ENCODE data around the gene MACROD2. TPM values are rescaled to one million over a fixed set of nuclear protein-coding genes. Genes with fewer than 3 reads are reported as not detected.

The MACROD2 gene
- total RNA-seq, 1 experiment from 2014 or later, result 1.6 TPM

- Histone ChIP-seq H2BK12ac (ENCODE audit: insufficient read length, low read depth, low read length) (no peak overlapping the region), H3K9me3 (ENCODE audit: control insufficient read depth, low read depth, low read length) (no peaks in the 10 kb centered on the region), H3T11ph (ENCODE audit: low read length) (no peak overlapping the region), H2BK5ac (ENCODE audit: insufficient read length, low read length) (no peak overlapping the region), H3K79me1 (ENCODE audit: insufficient read depth, low read depth, low read length, poor library complexity, severe bottlenecking) (no peaks in the 10 kb centered on the region), H4K8ac (replicated peaks; ENCODE audit: insufficient read length, low read depth, low read length) (no peak overlapping the region), H3K4me1 (ENCODE audit: insufficient read depth, low read length) (peaks cover 11% of the 10 kb centered on the region; the same call in 1 of the 2 replicates), H3K27me3 (ENCODE audit: insufficient read depth, low read length) (no peaks in the 10 kb centered on the region), H4K5ac (ENCODE audit: insufficient read length, low read depth, low read length) (no peak overlapping the region), H3K56ac (ENCODE audit: insufficient read length, low read depth, low read length) (no peak overlapping the region), H3K79me2 (ENCODE audit: insufficient read depth, low read length) (no peaks in the 10 kb centered on the region), H3K14ac (ENCODE audit: insufficient read depth, low read length) (no peak overlapping the region), H3K4ac (ENCODE audit: low read depth, low read length) (no peak overlapping the region), H3K4me2 (ENCODE audit: insufficient read depth, insufficient read length, low read length) (no peak overlapping the region), H4K20me1 (ENCODE audit: control insufficient read depth, insufficient read depth, insufficient read length) (peaks cover 3% of the 10 kb centered on the region), H3K23me2 (ENCODE audit: insufficient read length, low read depth, low read length, poor library complexity, severe bottlenecking) (no peaks in the 10 kb centered on the region), H3K27ac (ENCODE audit: insufficient read length, low read depth, low read length) (no peak overlapping the region), H3K9ac (ENCODE audit: extremely low read depth, insufficient read length, low read length) (no peak overlapping the region), H2BK120ac (ENCODE audit: low read depth, low read length, poor library complexity, severe bottlenecking) (no peak overlapping the region), H3K23ac (ENCODE audit: insufficient read length, low read depth, low read length) (no peak overlapping the region), H2AFZ (ENCODE audit: low read length) (no peak overlapping the region), H2AK5ac (ENCODE audit: insufficient read length, low read length) (no peak overlapping the region), H3K18ac (ENCODE audit: insufficient read length, low read depth, low read length) (no peak overlapping the region), H2BK20ac (ENCODE audit: low read depth, low read length, poor library complexity, severe bottlenecking) (no peak overlapping the region), H2BK15ac (ENCODE audit: low read depth, low read length) (no peak overlapping the region), H4K91ac (ENCODE audit: insufficient read length, low read depth, low read length) (no peak overlapping the region)
- DNase-seq, result no peak
- H3K27ac Mint-ChIP-seq, result no peak overlapping the region
- H3K36me3 Mint-ChIP-seq (ENCODE audit: insufficient read depth in 1 of 3, low read depth in 3 of 3), result peaks cover 0 to 6% (median 6%) of the 10 kb centered on the region in 3 experiments; a peak in 3 of 7 replicates
- TF ChIP-seq, protein P1, sequence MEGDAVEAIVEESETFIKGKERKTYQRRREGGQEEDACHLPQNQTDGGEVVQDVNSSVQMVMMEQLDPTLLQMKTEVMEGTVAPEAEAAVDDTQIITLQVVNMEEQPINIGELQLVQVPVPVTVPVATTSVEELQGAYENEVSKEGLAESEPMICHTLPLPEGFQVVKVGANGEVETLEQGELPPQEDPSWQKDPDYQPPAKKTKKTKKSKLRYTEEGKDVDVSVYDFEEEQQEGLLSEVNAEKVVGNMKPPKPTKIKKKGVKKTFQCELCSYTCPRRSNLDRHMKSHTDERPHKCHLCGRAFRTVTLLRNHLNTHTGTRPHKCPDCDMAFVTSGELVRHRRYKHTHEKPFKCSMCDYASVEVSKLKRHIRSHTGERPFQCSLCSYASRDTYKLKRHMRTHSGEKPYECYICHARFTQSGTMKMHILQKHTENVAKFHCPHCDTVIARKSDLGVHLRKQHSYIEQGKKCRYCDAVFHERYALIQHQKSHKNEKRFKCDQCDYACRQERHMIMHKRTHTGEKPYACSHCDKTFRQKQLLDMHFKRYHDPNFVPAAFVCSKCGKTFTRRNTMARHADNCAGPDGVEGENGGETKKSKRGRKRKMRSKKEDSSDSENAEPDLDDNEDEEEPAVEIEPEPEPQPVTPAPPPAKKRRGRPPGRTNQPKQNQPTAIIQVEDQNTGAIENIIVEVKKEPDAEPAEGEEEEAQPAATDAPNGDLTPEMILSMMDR (conservative IDR thresholded peaks at IDR 0.05), result no peak
- H3K9me3 Mint-ChIP-seq, result peaks cover 0 to 7% of the 10 kb centered on the region in 2 experiments; a peak in 3 of 5 replicates
- H3K4me3 Mint-ChIP-seq, result no peak overlapping the region
- H3K4me1 Mint-ChIP-seq, result peaks cover 42 to 46% of the 10 kb centered on the region in 2 experiments
- no peaks in the 10 kb centered on the region; the same call in 1 of the 2 replicates for H3K27me3 Mint-ChIP-seq (ENCODE audit: low read depth)
- no CpG with 5 or more reads among the region's 2 CpGs for WGBS (ENCODE audit: extremely low coverage, insufficient read length, low lambda C conversion rate)
These were observed 2068.6 kb downstream of the MACROD2 start for GRCh38 chr20:16063881-16064280.

Measured in H9 (cell line).